K562 (cell line): ENCODE data around the gene MACROD2. TPM values are rescaled to one million over a fixed set of nuclear protein-coding genes. Genes with fewer than 3 reads are reported as not detected.

Experiments
- ATAC-seq: fragments of 200-7000 bp; cut with Tn5 transposase; 3 replicates; pipeline ENCODE4 v1.9.1; 2020; ENCODE audit warnings: moderate library complexity
- BruUV-seq: library from RNA; stranded (reverse); fragments of 400-500 nt; replicated peaks from 2 replicates; lab custom pipeline; 2021; lab: Mats Ljungman, UMichigan
- CTCF ChIA-PET: fragments of 300-600 bp; formaldehyde crosslinking; extraction: SDS; loops from one replicate; lab custom pipeline; 2021; ENCODE audit warnings: low intra/inter-chr PET ratio; lab: Yijun Ruan, JAX
- POLR2A ChIA-PET: fragments of 300-600, 350-650 bp; sonication (Branson Sonifier 250); formaldehyde crosslinking; extraction: SDS; loops from one replicate; lab custom pipeline; 2021; ENCODE audit warnings: antibody characterized with exemption, inconsistent platforms; lab: Yijun Ruan, JAX
- DNase-seq, 4 experiments: peaks; one replicate each; pipeline versions ENCODE4 v3.0.0 to v3.0.0-alpha.2; 2011 to 2018; ENCODE audit warnings: low spot score in 3 of 4, mixed read lengths in 3 of 4; ENCODE audit errors: extremely low read depth in 1 of 4
- FAIRE-seq: peaks from 2 replicates; lab custom pipeline; 2011; peaks lifted over from hg19 to GRCh38; lab: Jason Lieb, UNC
- H2AFZ ChIP-seq: 2 replicates; pipeline ENCODE4 v1.6.0; 2011; ENCODE audit warnings: low read depth, low read length, control low read depth, inconsistent platforms
- H3K27ac ChIP-seq: fragments of 200-600 bp; 3 replicates; pipeline ENCODE4 v1.8.0; 2011; ENCODE audit warnings: low read depth, mild to moderate bottlenecking, control low read depth, inconsistent platforms, low read length, moderate library complexity, mixed read lengths; ENCODE audit errors: extremely low read depth
- H3K27me3 ChIP-seq, 2 experiments: fragments of 300-600 bp in 1 of 2; 2 replicates in 1 of 2; 3 replicates in 1 of 2; pipeline versions ENCODE4 v1.6.0 to v1.8.0; 2011; ENCODE audit warnings: inconsistent platforms in 2 of 2, low read length in 2 of 2, mild to moderate bottlenecking in 1 of 2, mixed read lengths in 1 of 2, moderate library complexity in 1 of 2; ENCODE audit not compliant: control insufficient read depth in 2 of 2, insufficient read depth in 2 of 2
- H3K36me3 ChIP-seq: fragments of 300-600 bp; 3 replicates; pipeline ENCODE4 v1.8.0; 2011; ENCODE audit warnings: mild to moderate bottlenecking, low read length, inconsistent platforms; ENCODE audit not compliant: control insufficient read depth, insufficient read depth
- H3K4me1 ChIP-seq, 2 experiments: fragments of 200-600 bp in 1 of 2; replicated peaks in 1 of 2; 2 replicates in 1 of 2; 3 replicates in 1 of 2; pipeline versions ENCODE4 v1.5.1 to v1.8.0; 2011; ENCODE audit warnings: inconsistent platforms in 2 of 2, low read length in 2 of 2, mild to moderate bottlenecking in 1 of 2, mixed read lengths in 1 of 2, moderate library complexity in 1 of 2; ENCODE audit not compliant: control insufficient read depth in 2 of 2, insufficient read depth in 2 of 2
- H3K4me2 ChIP-seq: 2 replicates; pipeline ENCODE4 v1.6.1; 2011; ENCODE audit warnings: low read length, control low read depth, inconsistent platforms, mixed read lengths; ENCODE audit not compliant: insufficient read depth
- H3K4me3 ChIP-seq: fragments of 200-600 bp; sonication (generic), shearing (Covaris generic); 2 replicates; pipeline ENCODE4 v1.5.1; 2016; ENCODE audit warnings: control low read depth, inconsistent platforms
- H3K79me2 ChIP-seq: fragments of 200-600 bp; 3 replicates; pipeline ENCODE4 v1.8.0; 2011; ENCODE audit warnings: low read length, inconsistent platforms; ENCODE audit not compliant: control insufficient read depth, insufficient read depth
- H3K9ac ChIP-seq, 2 experiments: 2 replicates each; pipeline versions ENCODE4 v1.6.0 to v1.6.1; 2011; ENCODE audit warnings: low read depth in 2 of 2, low read length in 2 of 2, control low read depth in 1 of 2, inconsistent platforms in 1 of 2, mild to moderate bottlenecking in 1 of 2, mixed read lengths in 1 of 2; ENCODE audit not compliant: insufficient read depth in 1 of 2
- H3K9me1 ChIP-seq: one replicate; pipeline ENCODE4 v1.6.0; 2011; ENCODE audit warnings: inconsistent platforms, mild to moderate bottlenecking, low read length, moderate library complexity; ENCODE audit not compliant: control insufficient read depth, insufficient read depth
- H3K9me3 ChIP-seq: replicated peaks from 2 replicates; pipeline ENCODE4 v1.5.1; 2011; ENCODE audit warnings: low read depth, low read length, inconsistent platforms; ENCODE audit not compliant: control insufficient read depth, insufficient read depth
- H4K20me1 ChIP-seq: replicated peaks from 2 replicates; pipeline ENCODE4 v1.6.1; 2011; ENCODE audit warnings: low read length, inconsistent platforms, mixed read lengths; ENCODE audit not compliant: control insufficient read depth, insufficient read depth
- RBBP5 ChIP-seq: fragments of 200-600 bp; sonication (generic); IDR thresholded peaks from 2 replicates; pipeline ENCODE4 v1.6.1; 2012; ENCODE audit warnings: borderline replicate concordance, mild to moderate bottlenecking, low read length, control low read depth, inconsistent platforms; ENCODE audit not compliant: insufficient read depth, poor library complexity, severe bottlenecking
- WGBS: fragments of 100-300 bp; shearing (Covaris generic); methylation state at CpG from one replicate; pipeline ENCODE4 v1.1.6; 2016; ENCODE audit warnings: low coverage, mixed read lengths; ENCODE audit not compliant: insufficient coverage; ENCODE audit errors: missing lambda C conversion rate; 5-methylcytosine and 5-hydroxymethylcytosine counted together
- in situ Hi-C: fragments of 300-500 bp; cut with MboI; formaldehyde crosslinking; loops from 4 replicates; pipeline ENCODE4 v1.15.0; 2018; ENCODE audit warnings: inconsistent platforms, mixed read lengths
- intact Hi-C: fragments of 100-400 bp; cut with micrococcal nuclease; formaldehyde crosslinking; loops from 2 replicates; pipeline ENCODE4 v1.14.2; 2022
- polyA plus RNA-seq, 8 experiments: library from polyadenylated mRNA; depleted of rRNA in 4 of 8; stranded (reverse) in 5 of 8; unstranded in 3 of 8; fragments of >200 nt; fragmentation: Nextera tagmentation in 2 of 8; fragmentation: Illumina TruSeq in 1 of 8; extraction: Ambion mirVana in 2 of 8; extraction: Trizol in 1 of 8; gene quantifications; 2 replicates each; pipeline versions ENCODE4 v1.2.1 to v1.2.3, GENCODE V29; 2011 to 2014; ENCODE audit warnings: inconsistent platforms in 1 of 8, missing spikeins in 1 of 8
- total RNA-seq, 7 experiments: library from RNA; depleted of rRNA in 6 of 7; stranded (reverse); fragments of >200 nt in 6 of 7; fragmentation: Illumina TruSeq in 2 of 7; extraction: Trizol in 2 of 7; gene quantifications; 2 replicates each; pipeline versions ENCODE4 v1.2.1 to v1.2.3, GENCODE V29; 2011 to 2021; ENCODE audit warnings: low replicate concordance in 1 of 7
- TF ChIP-seq, protein P1 (sequence below): fragments of 450-650 bp; IDR thresholded peaks from 2 replicates; pipeline ENCODE4 v1.7.1; 2018; ENCODE audit warnings: mild to moderate bottlenecking, low read depth; ENCODE audit not compliant: partially characterized antibody

MACROD2 gene
- total and polyA plus RNA-seq, 9 of the 15 experiments (the other 6 are each of a cell fraction or from before 2014, with no cell fraction given): not detected

DNA sequence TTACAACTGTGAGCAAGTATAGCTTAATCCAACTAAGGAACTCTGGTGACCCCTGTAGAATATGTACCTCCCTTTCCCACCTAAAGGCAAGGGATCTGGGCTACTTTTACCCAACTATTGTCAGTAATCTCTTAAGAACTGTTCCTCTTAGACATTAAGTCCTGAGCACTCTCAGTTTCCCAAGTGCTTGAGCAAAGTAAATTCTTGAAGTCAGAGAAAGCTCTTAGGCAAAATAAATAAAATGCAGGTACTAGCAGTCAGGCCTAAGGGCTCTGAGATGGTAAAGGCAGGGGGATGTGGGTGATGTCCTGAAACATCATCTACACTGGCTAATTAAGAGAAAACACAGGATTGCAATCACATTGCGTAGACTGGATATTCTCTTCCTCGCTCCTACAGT, 788.5 kb downstream of the MACROD2 start:
- Histone ChIP-seq H3K27me3 (no peaks in the 10 kb centered on the region), H3K9me1 (no peaks in the 10 kb centered on the region), H3K4me1 (no peaks in the 10 kb centered on the region), H3K27ac (no peak overlapping the region), H3K4me3 (no peak overlapping the region), H3K4me2 (no peak overlapping the region), H3K79me2 (no peaks in the 10 kb centered on the region), H3K9ac (no peak overlapping the region), H2AFZ (no peak overlapping the region), H3K36me3 (no peaks in the 10 kb centered on the region), H4K20me1 (no peaks in the 10 kb centered on the region), H3K9me3 (no peaks in the 10 kb centered on the region)
- DNase-seq: no peak
- no TSS peak for BruUV-seq
- no peak for TF ChIP-seq RBBP5
- TF ChIP-seq, protein P1, sequence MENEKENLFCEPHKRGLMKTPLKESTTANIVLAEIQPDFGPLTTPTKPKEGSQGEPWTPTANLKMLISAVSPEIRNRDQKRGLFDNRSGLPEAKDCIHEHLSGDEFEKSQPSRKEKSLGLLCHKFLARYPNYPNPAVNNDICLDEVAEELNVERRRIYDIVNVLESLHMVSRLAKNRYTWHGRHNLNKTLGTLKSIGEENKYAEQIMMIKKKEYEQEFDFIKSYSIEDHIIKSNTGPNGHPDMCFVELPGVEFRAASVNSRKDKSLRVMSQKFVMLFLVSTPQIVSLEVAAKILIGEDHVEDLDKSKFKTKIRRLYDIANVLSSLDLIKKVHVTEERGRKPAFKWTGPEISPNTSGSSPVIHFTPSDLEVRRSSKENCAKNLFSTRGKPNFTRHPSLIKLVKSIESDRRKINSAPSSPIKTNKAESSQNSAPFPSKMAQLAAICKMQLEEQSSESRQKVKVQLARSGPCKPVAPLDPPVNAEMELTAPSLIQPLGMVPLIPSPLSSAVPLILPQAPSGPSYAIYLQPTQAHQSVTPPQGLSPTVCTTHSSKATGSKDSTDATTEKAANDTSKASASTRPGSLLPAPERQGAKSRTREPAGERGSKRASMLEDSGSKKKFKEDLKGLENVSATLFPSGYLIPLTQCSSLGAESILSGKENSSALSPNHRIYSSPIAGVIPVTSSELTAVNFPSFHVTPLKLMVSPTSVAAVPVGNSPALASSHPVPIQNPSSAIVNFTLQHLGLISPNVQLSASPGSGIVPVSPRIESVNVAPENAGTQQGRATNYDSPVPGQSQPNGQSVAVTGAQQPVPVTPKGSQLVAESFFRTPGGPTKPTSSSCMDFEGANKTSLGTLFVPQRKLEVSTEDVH: no peak
- POLR2A ChIA-PET: no interaction called here
- intact Hi-C loops (no loop called here), in situ Hi-C loops (no loop called here)
- no peak for FAIRE-seq
- no peak for ATAC-seq
- CTCF ChIA-PET: no interaction called here
- 0% methylated on average over 2 of the region's 2 CpGs for WGBS
